CD4-positive, alpha-beta T cell (primary cell): Measurements from ENCODE around the gene MYOCD. TPM values are rescaled to one million over a fixed set of nuclear protein-coding genes. Genes with fewer than 3 reads are reported as not detected.

Experiments
- ATAC-seq: fragments of 200-7000 bp; cut with Tn5 transposase; one replicate; pipeline ENCODE4 v1.10.0; 2022; ENCODE audit warnings: mild to moderate bottlenecking; ENCODE audit not compliant: poor library complexity
- CTCF ChIA-PET: fragments of 350-600 bp; sonication (Branson Sonifier 250); formaldehyde crosslinking; loops from one replicate; lab custom pipeline; 2021; ENCODE audit warnings: antibody characterized with exemption, inconsistent platforms; lab: Charles Lee
- POLR2A ChIA-PET: fragments of 350-600 bp; sonication (Branson Sonifier 250); formaldehyde crosslinking; loops from one replicate; lab custom pipeline; 2021; ENCODE audit warnings: antibody characterized with exemption, inconsistent platforms; lab: Charles Lee
- DNase-seq, 14 experiments: peaks; one replicate each; pipeline ENCODE4 v3.0.0-alpha.2; 2013 to 2020; ENCODE audit warnings: mixed read lengths in 2 of 14
- H3K27ac ChIP-seq, 2 donors: one replicate each; pipeline versions ENCODE4 v1.5.1 to v1.7.0; 2013; ENCODE audit warnings: low read length in 2 of 2, low read depth in 1 of 2, mild to moderate bottlenecking in 1 of 2
- H3K27me3 ChIP-seq, 2 experiments: 1 replicate in 1 of 2; 2 replicates in 1 of 2; pipeline versions ENCODE4 v1.6.1 to v1.7.0; 2013; ENCODE audit warnings: low read length in 2 of 2, control low read depth in 1 of 2, mild to moderate bottlenecking in 1 of 2, moderate library complexity in 1 of 2; ENCODE audit not compliant: insufficient read depth in 2 of 2, control insufficient read depth in 1 of 2
- H3K36me3 ChIP-seq: one replicate; pipeline ENCODE4 v1.6.1; 2013; ENCODE audit warnings: low read length, control low read depth; ENCODE audit not compliant: insufficient read depth
- H3K4me1 ChIP-seq: one replicate; pipeline ENCODE4 v1.6.1; 2013; ENCODE audit warnings: low read length, control low read depth; ENCODE audit not compliant: insufficient read depth
- H3K4me3 ChIP-seq: one replicate; pipeline ENCODE4 v1.5.1; 2013; ENCODE audit warnings: mild to moderate bottlenecking, low read length, moderate library complexity
- H3K9me3 ChIP-seq, 2 experiments: 1 replicate in 1 of 2; 2 replicates in 1 of 2; pipeline versions ENCODE4 v1.6.1 to v1.7.0; 2013; ENCODE audit warnings: low read length in 2 of 2, mild to moderate bottlenecking in 2 of 2, control low read depth in 1 of 2, moderate library complexity in 1 of 2; ENCODE audit not compliant: control insufficient read depth in 1 of 2, insufficient read depth in 1 of 2
- H3K27ac Mint-ChIP-seq: one replicate; pipeline ENCODE4 v1.8.0; 2020; ENCODE audit warnings: mixed read lengths
- H3K27me3 Mint-ChIP-seq: one replicate; pipeline ENCODE4 v1.8.0; 2021; ENCODE audit warnings: mixed read lengths
- H3K36me3 Mint-ChIP-seq: one replicate; pipeline ENCODE4 v1.8.0; 2021; ENCODE audit warnings: low read depth, mixed read lengths
- H3K4me1 Mint-ChIP-seq: one replicate; pipeline ENCODE4 v1.8.0; 2021; ENCODE audit warnings: low read depth, mixed read lengths
- H3K4me3 Mint-ChIP-seq: one replicate; pipeline ENCODE4 v1.8.0; 2020; ENCODE audit warnings: mild to moderate bottlenecking, mixed read lengths
- H3K9me3 Mint-ChIP-seq: one replicate; pipeline ENCODE4 v1.8.0; 2020; ENCODE audit warnings: mixed read lengths
- intact Hi-C, 2 experiments: fragments of 100-400 bp; cut with DNase I in 1 of 2; cut with micrococcal nuclease in 1 of 2; formaldehyde crosslinking; loops; one replicate each; pipeline versions ENCODE4 v1.15.1 to v1.9.0; 2023 to 2025; cut with DNase I, micrococcal nuclease
- total RNA-seq, 174 experiments: library from RNA in 2 of 174; stranded (reverse) in 2 of 174; gene quantifications; one replicate each; pipeline ENCODE4 v1.2.3 and lab custom pipeline; 2021 to 2026
- TF ChIP-seq, protein P1 (sequence below): fragments of 200-600 bp; IDR thresholded peaks from one replicate; pipeline ENCODE4 v1.8.0; 2022; ENCODE audit warnings: antibody characterized with exemption, mild to moderate bottlenecking

MYOCD gene
- total RNA-seq, 2 experiments from 2014 or later: not detected

DNA sequence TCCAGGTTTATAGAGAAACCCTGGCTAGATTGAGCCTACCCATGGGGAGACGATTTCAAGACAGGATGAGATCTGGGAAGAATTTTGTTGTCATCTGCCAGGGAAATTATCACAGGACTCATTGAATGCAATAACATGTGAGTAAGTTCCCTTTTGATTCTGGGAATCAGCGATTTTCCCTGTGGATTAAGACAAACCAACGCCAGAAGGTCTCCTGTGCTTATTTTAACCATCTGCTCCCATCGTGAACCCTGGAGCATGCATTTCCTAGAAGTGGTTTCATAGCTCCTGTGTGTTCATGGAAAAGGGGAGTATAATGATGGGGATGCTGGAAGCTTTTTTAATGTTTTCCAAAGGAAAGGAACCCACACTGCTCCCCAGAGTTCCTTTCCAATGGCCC lies 102.6 kb downstream of the MYOCD start:
- ATAC-seq (no peak), DNase-seq (no peak)
- no peak overlapping the region for H3K27ac ChIP-seq
- H3K27me3 ChIP-seq: no peaks in the 10 kb centered on the region
- no peaks in the 10 kb centered on the region for H3K4me1 Mint-ChIP-seq
- intact Hi-C loops: no loop called here
- H3K36me3 ChIP-seq: no peaks in the 10 kb centered on the region
- TF ChIP-seq, protein P1, sequence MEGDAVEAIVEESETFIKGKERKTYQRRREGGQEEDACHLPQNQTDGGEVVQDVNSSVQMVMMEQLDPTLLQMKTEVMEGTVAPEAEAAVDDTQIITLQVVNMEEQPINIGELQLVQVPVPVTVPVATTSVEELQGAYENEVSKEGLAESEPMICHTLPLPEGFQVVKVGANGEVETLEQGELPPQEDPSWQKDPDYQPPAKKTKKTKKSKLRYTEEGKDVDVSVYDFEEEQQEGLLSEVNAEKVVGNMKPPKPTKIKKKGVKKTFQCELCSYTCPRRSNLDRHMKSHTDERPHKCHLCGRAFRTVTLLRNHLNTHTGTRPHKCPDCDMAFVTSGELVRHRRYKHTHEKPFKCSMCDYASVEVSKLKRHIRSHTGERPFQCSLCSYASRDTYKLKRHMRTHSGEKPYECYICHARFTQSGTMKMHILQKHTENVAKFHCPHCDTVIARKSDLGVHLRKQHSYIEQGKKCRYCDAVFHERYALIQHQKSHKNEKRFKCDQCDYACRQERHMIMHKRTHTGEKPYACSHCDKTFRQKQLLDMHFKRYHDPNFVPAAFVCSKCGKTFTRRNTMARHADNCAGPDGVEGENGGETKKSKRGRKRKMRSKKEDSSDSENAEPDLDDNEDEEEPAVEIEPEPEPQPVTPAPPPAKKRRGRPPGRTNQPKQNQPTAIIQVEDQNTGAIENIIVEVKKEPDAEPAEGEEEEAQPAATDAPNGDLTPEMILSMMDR: no peak
- H3K27ac Mint-ChIP-seq: no peak overlapping the region
- H3K36me3 Mint-ChIP-seq: no peaks in the 10 kb centered on the region
- H3K9me3 ChIP-seq: peaks cover 0 to 6% of the 10 kb centered on the region in 2 experiments
- POLR2A ChIA-PET: no interaction called here
- H3K4me3 Mint-ChIP-seq: no peak overlapping the region
- H3K4me3 ChIP-seq: no peak overlapping the region
- H3K27me3 Mint-ChIP-seq: no peaks in the 10 kb centered on the region
- CTCF ChIA-PET: no interaction called here
- H3K4me1 ChIP-seq: no peaks in the 10 kb centered on the region
- no peaks in the 10 kb centered on the region for H3K9me3 Mint-ChIP-seq

DNA sequence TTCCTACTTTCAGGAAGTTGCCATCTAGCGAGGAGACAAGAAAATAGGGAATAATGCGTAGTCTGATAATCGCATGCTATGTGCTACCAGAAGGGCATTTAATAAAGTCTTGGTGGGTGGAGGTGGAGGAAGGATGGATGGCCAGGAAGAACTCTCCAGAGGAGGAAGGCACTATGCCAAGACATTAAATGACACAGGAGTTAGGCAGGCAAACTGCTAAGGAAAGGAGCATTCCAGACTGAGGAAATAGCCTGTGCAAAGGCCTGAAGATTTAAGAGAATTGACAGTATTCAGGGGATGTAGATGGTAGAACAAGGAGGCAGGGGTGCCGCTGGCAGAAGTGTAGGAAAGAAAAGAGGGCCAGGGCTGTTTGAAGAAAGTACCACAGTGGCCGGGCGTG lies 104.3 kb downstream of the MYOCD start:
- Histone ChIP-seq H3K27me3 (no peaks in the 10 kb centered on the region), H3K9me3 (peaks cover 0 to 6% of the 10 kb centered on the region in 2 experiments), H3K4me3 (no peak overlapping the region), H3K36me3 (no peaks in the 10 kb centered on the region), H3K4me1 (no peaks in the 10 kb centered on the region), H3K27ac (no peak overlapping the region)
- no peak overlapping the region for H3K27ac Mint-ChIP-seq
- no peaks in the 10 kb centered on the region for H3K27me3 Mint-ChIP-seq
- POLR2A ChIA-PET: no interaction called here
- CTCF ChIA-PET: no interaction called here
- TF ChIP-seq, protein P1: no peak
- no peak overlapping the region for H3K4me3 Mint-ChIP-seq
- H3K36me3 Mint-ChIP-seq: no peaks in the 10 kb centered on the region
- H3K9me3 Mint-ChIP-seq: no peaks in the 10 kb centered on the region
- ATAC-seq: no peak
- H3K4me1 Mint-ChIP-seq: no peaks in the 10 kb centered on the region
- intact Hi-C loops: no loop called here
- no peak for DNase-seq

DNA sequence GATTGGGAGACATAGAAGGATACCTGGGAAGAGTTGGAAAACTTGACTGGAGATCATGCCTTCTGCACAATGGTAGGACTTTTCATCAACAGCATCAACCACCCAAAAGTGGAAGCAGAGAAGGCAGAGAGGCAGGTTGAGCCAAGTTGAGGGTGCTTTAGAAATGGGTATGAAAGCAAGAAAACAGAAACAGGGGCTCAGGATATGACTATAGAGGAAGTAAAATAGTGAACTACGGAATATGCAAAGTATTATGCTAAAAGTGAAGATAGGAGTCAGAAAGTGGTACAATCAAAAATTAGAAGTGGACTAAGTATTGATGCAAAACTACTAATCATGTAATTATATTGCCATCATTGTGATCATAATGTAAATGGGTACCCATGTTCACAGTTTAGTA lies 107.5 kb downstream of the MYOCD start:
- H3K4me3 ChIP-seq: no peak overlapping the region
- H3K4me3 Mint-ChIP-seq: no peak overlapping the region
- no peak for ATAC-seq
- H3K27ac Mint-ChIP-seq: no peak overlapping the region
- TF ChIP-seq, protein P1: no peak
- H3K27me3 ChIP-seq: no peaks in the 10 kb centered on the region
- H3K4me1 Mint-ChIP-seq: no peaks in the 10 kb centered on the region
- ChIA-PET POLR2A (no interaction called here), CTCF (no interaction called here)
- no peak for DNase-seq
- intact Hi-C loops: no loop called here
- peaks cover 0 to 6% of the 10 kb centered on the region in 2 experiments for H3K9me3 ChIP-seq
- no peaks in the 10 kb centered on the region for H3K27me3 Mint-ChIP-seq
- no peaks in the 10 kb centered on the region for H3K9me3 Mint-ChIP-seq
- no peaks in the 10 kb centered on the region for H3K36me3 ChIP-seq
- no peak overlapping the region for H3K27ac ChIP-seq
- H3K4me1 ChIP-seq: no peaks in the 10 kb centered on the region
- no peaks in the 10 kb centered on the region for H3K36me3 Mint-ChIP-seq
